IPS DF 6.9 (cell line): ENCODE measurements around the gene KCNE2.
"Not testable (repeated sequence)": the region's sequence is repeated elsewhere in the genome, so short reads cannot be mapped to it uniquely, and the experiment has no call there.

ENCODE experiments used
- DNase-seq: peaks from one replicate; pipeline ENCODE4 v3.0.0-alpha.2; 2013; ENCODE audit warnings: low read depth, low spot score
- H3K27ac ChIP-seq: one replicate; pipeline ENCODE4 v1.5.1; 2013; ENCODE audit warnings: low read length, control low read depth
- H3K27me3 ChIP-seq: 2 replicates; pipeline ENCODE4 v1.6.1; 2013; ENCODE audit warnings: mild to moderate bottlenecking, low read length; ENCODE audit not compliant: control insufficient read depth, insufficient read depth
- H3K36me3 ChIP-seq: 2 replicates; pipeline ENCODE4 v1.6.1; 2013; ENCODE audit warnings: low read length; ENCODE audit not compliant: control insufficient read depth, insufficient read depth
- H3K4me1 ChIP-seq: 2 replicates; pipeline ENCODE4 v1.6.1; 2013; ENCODE audit warnings: low read length; ENCODE audit not compliant: control insufficient read depth, insufficient read depth
- H3K4me3 ChIP-seq: 2 replicates; pipeline ENCODE4 v1.5.1; 2013; ENCODE audit warnings: mild to moderate bottlenecking, low read length
- H3K9me3 ChIP-seq: 2 replicates; pipeline ENCODE4 v1.6.1; 2013; ENCODE audit warnings: low read length, inconsistent platforms; ENCODE audit not compliant: control insufficient read depth, insufficient read depth
- WGBS: extraction: QIAGEN DNeasy Blood & Tissue Kit; methylation state at CpG from one replicate; pipeline ENCODE4 v1.1.7; 2013; ENCODE audit warnings: mixed read lengths, missing lambda C conversion rate; ENCODE audit not compliant: insufficient read length, insufficient coverage; 5-methylcytosine and 5-hydroxymethylcytosine counted together

The KCNE2 gene

GRCh38 chr21:34367320-34367935 lies 3.6 kb downstream of the KCNE2 start:
- no peak for DNase-seq
- no peaks in the 10 kb centered on the region for H3K9me3 ChIP-seq
- H3K4me1 ChIP-seq, result 0 out of 2 replicates have a peak, but pooled peaks cover 1% of the 10 kb centered on the region
- no peaks in the 10 kb centered on the region for H3K36me3 ChIP-seq
- no peak overlapping the region for H3K27ac ChIP-seq
- no peaks in the 10 kb centered on the region for H3K27me3 ChIP-seq
- no peak overlapping the region for H3K4me3 ChIP-seq
- no CpG with 5 or more reads among the region's 3 CpGs for WGBS

DNA sequence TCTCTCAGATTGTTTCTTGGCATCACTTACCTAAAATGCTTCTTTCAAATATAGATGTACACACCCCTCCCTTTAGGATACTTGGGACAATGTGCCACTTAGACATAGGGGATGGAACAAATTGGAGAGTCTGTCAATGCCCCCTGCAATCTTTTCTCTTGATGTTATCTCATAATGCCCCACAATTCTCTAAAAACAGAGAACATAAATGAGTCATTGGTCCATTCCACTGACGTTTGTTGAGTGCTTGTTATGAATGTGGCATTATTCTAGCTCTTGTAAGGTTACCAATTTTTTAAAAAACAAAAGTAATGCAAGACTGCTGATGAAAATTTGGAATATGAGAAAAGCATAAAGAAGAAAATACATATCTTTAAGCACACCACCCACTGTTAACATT lies 5.9 kb downstream of the KCNE2 start:
- no peak overlapping the region for H3K27ac ChIP-seq
- H3K9me3 ChIP-seq, result no peaks in the 10 kb centered on the region
- H3K4me3 ChIP-seq, result no peak overlapping the region
- 0 out of 2 replicates have a peak, but pooled peaks cover 2% of the 10 kb centered on the region for H3K4me1 ChIP-seq
- H3K36me3 ChIP-seq, result no peaks in the 10 kb centered on the region
- no peaks in the 10 kb centered on the region for H3K27me3 ChIP-seq
- no CpG with 5 or more reads among the region's 1 CpG for WGBS
- no peak for DNase-seq

DNA sequence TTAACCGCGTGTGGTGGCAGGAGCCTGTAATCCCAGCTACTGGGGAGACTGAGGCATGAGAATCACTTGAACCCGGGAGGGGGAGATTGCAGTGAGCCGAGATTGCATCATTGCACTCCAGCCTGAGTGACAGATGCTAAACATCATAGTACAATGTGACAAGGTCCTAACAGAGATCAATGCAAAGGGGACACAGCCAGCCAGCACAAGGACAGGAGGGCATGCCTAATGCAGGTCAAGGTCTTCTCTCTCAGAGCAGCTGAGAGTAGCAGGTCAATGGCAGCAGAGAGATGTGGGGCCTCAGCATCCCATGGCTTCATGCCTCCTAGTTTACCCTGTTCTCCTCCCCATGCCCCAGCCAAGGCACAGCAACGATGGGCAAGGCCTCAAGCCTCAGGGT lies 8.5 kb downstream of the KCNE2 start:
- H3K27me3 ChIP-seq, result no peaks in the 10 kb centered on the region
- no peak for DNase-seq
- no peaks in the 10 kb centered on the region for H3K9me3 ChIP-seq
- H3K27ac ChIP-seq, result no peak overlapping the region
- H3K36me3 ChIP-seq, result no peaks in the 10 kb centered on the region
- H3K4me3 ChIP-seq, result no peak overlapping the region
- WGBS, result no CpG with 5 or more reads among the region's 5 CpGs
- H3K4me1 ChIP-seq, result 0 out of 2 replicates have a peak, but pooled peaks cover 2% of the 10 kb centered on the region

DNA sequence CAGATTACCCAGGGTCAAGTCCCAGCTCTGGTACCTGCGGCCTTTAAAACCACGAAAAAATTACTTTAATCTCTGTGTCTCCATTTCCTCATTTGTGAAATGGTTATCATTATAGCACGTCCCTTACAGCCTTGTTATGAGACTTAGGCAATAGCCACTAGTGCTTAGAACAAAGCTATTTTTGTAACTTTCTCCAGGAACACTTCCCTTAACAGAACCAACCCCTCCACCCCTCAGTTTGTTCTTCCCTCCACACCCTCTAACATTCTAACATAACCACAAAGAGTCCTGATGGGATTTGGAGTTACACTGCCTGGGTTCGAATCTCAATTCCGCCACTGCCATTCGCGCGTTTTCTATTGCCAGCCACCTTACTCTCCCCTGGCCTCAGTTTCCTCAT lies 10.7 kb downstream of the KCNE2 start:
- WGBS, result no CpG with 5 or more reads among the region's 8 CpGs

GRCh38 chr21:34374940-34375618 lies 11.3 kb downstream of the KCNE2 start, which contains the start of gene SMIM11:
Gene SMIM11, plus strand, starts transcription at chr21:34375507. Its CDS starts 3,998 bp downstream, at chr21:34379505.
- not testable (repeated sequence) for H3K36me3 ChIP-seq, DNase-seq, H3K9me3 ChIP-seq, H3K27me3 ChIP-seq, H3K4me1 ChIP-seq, H3K27ac ChIP-seq, H3K4me3 ChIP-seq
- no CpG with 5 or more reads among the region's 49 CpGs for WGBS

More for the DNA sequence above, 10.7 kb downstream of the KCNE2 start:
- not testable (repeated sequence) for H3K36me3 ChIP-seq, DNase-seq, H3K4me1 ChIP-seq, H3K27me3 ChIP-seq, H3K27ac ChIP-seq, H3K4me3 ChIP-seq, H3K9me3 ChIP-seq

GRCh38 chr21:34375619-34375972 lies 11.8 kb downstream of the KCNE2 start:
- not testable (repeated sequence) for H3K27ac ChIP-seq, H3K4me1 ChIP-seq, H3K27me3 ChIP-seq, DNase-seq, H3K9me3 ChIP-seq, H3K36me3 ChIP-seq, H3K4me3 ChIP-seq
- WGBS, result no CpG with 5 or more reads among the region's 33 CpGs

- not testable (repeated sequence) for H3K27me3 ChIP-seq
Observed at GRCh38 chr21:34383138-34383537, 19.3 kb downstream of the KCNE2 start.

GRCh38 chr21:34383724-34384415 lies 20.1 kb downstream of the KCNE2 start:
- H3K9me3 ChIP-seq, H3K27ac ChIP-seq, H3K36me3 ChIP-seq, H3K4me3 ChIP-seq, H3K4me1 ChIP-seq, DNase-seq, H3K27me3 ChIP-seq: not testable (repeated sequence)
- no CpG with 5 or more reads among the region's 14 CpGs for WGBS

More at GRCh38 chr21:34383138-34383537, 19.3 kb downstream of the KCNE2 start:
- H3K36me3 ChIP-seq, H3K4me1 ChIP-seq, H3K27ac ChIP-seq, DNase-seq, H3K9me3 ChIP-seq, H3K4me3 ChIP-seq: not testable (repeated sequence)
- WGBS, result no CpG with 5 or more reads among the region's 2 CpGs

- H3K27ac ChIP-seq, H3K4me1 ChIP-seq, DNase-seq, H3K36me3 ChIP-seq, H3K4me3 ChIP-seq, H3K9me3 ChIP-seq, H3K27me3 ChIP-seq: not testable (repeated sequence)
- whole genome bisulfite sequencing, result no CpG with 5 or more reads among the region's 5 CpGs
Observed at GRCh38 chr21:34400522-34400921, 36.7 kb downstream of the KCNE2 start.

DNA sequence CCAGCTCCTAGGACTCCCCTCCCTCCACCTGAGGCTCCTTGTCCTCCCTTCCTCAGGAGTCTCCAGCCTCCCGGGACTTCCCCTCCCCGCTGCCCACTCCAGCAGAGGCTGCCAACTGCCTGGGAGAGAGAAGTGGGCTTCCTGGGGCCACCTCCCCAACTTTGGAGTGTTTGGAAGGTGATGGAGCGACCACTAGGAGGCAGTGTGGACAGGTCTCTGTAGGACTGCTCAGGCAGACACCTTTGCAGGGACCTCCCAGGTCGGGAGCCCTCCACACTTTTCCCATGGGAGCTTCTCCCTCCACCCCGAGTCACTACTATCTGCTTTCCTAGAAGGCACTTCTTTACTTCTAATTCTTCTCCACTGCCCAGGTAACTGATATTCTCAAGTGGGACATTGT lies 40.9 kb downstream of the KCNE2 start:
- not testable (repeated sequence) for DNase-seq, H3K27me3 ChIP-seq, H3K36me3 ChIP-seq, H3K27ac ChIP-seq, H3K4me1 ChIP-seq, H3K9me3 ChIP-seq, H3K4me3 ChIP-seq
- WGBS, result no CpG with 5 or more reads among the region's 5 CpGs
